ENCODE measurements around the gene SORL1.

Gene SORL1

DNA sequence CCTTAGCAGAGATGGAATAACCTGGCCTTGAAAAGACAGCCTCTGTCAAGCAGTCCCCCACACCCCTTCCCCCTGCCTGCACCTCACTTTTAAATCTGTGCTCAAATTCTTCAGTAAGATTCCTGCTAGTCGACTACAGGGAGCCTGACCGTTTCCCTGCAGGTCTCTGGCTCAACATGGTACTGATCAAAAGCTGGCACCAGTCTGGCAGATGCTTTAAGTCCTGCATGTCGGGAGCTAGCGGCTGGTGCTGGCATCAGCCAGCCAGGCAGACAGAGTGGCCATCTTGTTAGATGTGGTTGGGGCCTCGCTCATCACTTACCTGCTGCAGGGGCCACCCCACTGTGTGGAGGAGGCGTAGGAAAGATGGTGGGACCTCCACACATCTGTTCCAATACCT, 205.0 kb downstream of the SORL1 start:
- TF ChIP-seq, protein P1, sequence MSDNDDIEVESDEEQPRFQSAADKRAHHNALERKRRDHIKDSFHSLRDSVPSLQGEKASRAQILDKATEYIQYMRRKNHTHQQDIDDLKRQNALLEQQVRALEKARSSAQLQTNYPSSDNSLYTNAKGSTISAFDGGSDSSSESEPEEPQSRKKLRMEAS (IDR thresholded peaks at IDR 0.05) = no peak
- TF ChIP-seq USF1 (IDR thresholded peaks at IDR 0.05) (no peak), EGR1 (IDR thresholded peaks at IDR 0.05) (no peak), ZBTB7A (IDR thresholded peaks at IDR 0.05; ENCODE audit: low read depth) (no peak), CEBPB (IDR thresholded peaks at IDR 0.05) (no peak), RAD21 (IDR thresholded peaks at IDR 0.05; ENCODE audit: low read depth) (no peak)

- TF ChIP-seq TAF1 (IDR thresholded peaks at IDR 0.05; ENCODE audit: low read depth) (no peak), TCF12 (IDR thresholded peaks at IDR 0.05; ENCODE audit: low read depth) (no peak), EGR1 (IDR thresholded peaks at IDR 0.05) (no peak), RAD21 (IDR thresholded peaks at IDR 0.05; ENCODE audit: low read depth) (no peak), USF1 (IDR thresholded peaks at IDR 0.05) (no peak), CEBPB (IDR thresholded peaks at IDR 0.05) (no peak), FOXM1 (IDR thresholded peaks at IDR 0.05; ENCODE audit: borderline replicate concordance, low read depth) (no peak)
Measured at GRCh38 chr11:121659811-121660210, 207.7 kb downstream of the SORL1 start.

DNA sequence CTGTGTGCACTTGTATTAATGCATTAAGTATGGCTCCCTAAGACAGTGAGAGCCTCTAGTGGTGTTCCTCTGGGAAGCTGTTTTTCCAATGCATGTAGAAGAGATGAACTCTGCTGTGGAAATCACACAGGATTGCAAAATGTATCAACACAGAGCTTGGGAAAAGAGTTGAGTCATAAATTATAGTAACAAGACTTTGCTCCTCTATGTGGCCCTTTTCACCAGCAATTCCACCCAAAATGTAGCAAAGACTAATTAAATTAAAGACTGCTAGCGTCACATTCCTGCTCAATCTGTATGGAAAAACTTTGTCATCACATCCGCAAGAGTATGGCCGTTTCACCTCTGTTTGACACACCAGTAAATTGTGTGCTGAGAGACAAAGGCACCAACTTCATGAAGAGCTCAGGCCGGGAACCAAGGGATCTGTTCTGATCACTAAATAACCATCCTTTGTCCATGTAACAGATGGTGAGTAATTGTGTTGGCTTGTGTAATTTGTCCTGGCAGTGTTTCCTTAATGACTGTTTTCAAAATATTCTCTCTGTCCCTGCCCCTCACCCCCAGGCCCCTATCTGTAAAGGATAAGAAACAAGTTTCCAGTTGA, 209.9 kb downstream of the SORL1 start:
- TF ChIP-seq, protein P2, sequence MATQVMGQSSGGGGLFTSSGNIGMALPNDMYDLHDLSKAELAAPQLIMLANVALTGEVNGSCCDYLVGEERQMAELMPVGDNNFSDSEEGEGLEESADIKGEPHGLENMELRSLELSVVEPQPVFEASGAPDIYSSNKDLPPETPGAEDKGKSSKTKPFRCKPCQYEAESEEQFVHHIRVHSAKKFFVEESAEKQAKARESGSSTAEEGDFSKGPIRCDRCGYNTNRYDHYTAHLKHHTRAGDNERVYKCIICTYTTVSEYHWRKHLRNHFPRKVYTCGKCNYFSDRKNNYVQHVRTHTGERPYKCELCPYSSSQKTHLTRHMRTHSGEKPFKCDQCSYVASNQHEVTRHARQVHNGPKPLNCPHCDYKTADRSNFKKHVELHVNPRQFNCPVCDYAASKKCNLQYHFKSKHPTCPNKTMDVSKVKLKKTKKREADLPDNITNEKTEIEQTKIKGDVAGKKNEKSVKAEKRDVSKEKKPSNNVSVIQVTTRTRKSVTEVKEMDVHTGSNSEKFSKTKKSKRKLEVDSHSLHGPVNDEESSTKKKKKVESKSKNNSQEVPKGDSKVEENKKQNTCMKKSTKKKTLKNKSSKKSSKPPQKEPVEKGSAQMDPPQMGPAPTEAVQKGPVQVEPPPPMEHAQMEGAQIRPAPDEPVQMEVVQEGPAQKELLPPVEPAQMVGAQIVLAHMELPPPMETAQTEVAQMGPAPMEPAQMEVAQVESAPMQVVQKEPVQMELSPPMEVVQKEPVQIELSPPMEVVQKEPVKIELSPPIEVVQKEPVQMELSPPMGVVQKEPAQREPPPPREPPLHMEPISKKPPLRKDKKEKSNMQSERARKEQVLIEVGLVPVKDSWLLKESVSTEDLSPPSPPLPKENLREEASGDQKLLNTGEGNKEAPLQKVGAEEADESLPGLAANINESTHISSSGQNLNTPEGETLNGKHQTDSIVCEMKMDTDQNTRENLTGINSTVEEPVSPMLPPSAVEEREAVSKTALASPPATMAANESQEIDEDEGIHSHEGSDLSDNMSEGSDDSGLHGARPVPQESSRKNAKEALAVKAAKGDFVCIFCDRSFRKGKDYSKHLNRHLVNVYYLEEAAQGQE (IDR thresholded peaks at IDR 0.05; ENCODE audit: low read depth) = no peak
- TF ChIP-seq RAD21 (IDR thresholded peaks at IDR 0.05; ENCODE audit: low read depth) = no peak
- no peak for TF ChIP-seq CEBPB (IDR thresholded peaks at IDR 0.05)
- TF ChIP-seq FOXM1 (IDR thresholded peaks at IDR 0.05; ENCODE audit: borderline replicate concordance, low read depth) = no peak
- TF ChIP-seq, protein P1 (IDR thresholded peaks at IDR 0.05) = no peak
- no peak for TF ChIP-seq TAF1 (IDR thresholded peaks at IDR 0.05; ENCODE audit: low read depth)
- TF ChIP-seq ZBTB7A (IDR thresholded peaks at IDR 0.05; ENCODE audit: low read depth) = no peak
- no peak for TF ChIP-seq TCF12 (IDR thresholded peaks at IDR 0.05; ENCODE audit: low read depth)
- TF ChIP-seq TEAD4 (IDR thresholded peaks at IDR 0.05) = no peak
- no peak for TF ChIP-seq USF1 (IDR thresholded peaks at IDR 0.05)
- TF ChIP-seq CREB1 (IDR thresholded peaks at IDR 0.05; ENCODE audit: low read depth) = no peak
- TF ChIP-seq EP300 (IDR thresholded peaks at IDR 0.05; ENCODE audit: borderline replicate concordance) = no peak
- TF ChIP-seq EGR1 (IDR thresholded peaks at IDR 0.05) = no peak
- no peak for TF ChIP-seq YY1 (IDR thresholded peaks at IDR 0.05; ENCODE audit: low read depth)

DNA sequence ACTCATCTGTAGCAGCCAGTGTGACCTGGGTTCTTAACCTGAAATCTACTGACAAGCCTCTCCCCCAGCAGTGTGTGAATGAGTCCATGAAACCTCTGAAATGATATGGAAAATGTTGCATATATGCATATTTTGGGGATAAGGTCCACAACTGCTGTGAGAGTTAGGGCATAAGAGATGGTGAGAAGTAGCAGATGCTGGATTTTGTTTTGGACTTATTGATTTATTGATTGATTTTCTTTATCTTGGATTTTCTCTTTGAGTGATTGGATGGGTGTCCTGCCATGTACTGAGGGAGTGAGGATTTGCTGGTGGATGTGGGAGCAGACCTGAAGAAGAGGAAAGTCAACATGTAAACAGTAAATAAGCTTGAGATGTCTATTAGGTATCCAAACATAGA, 212.0 kb downstream of the SORL1 start:
- TF ChIP-seq CREB1 (IDR thresholded peaks at IDR 0.05; ENCODE audit: low read depth) = no peak

DNA sequence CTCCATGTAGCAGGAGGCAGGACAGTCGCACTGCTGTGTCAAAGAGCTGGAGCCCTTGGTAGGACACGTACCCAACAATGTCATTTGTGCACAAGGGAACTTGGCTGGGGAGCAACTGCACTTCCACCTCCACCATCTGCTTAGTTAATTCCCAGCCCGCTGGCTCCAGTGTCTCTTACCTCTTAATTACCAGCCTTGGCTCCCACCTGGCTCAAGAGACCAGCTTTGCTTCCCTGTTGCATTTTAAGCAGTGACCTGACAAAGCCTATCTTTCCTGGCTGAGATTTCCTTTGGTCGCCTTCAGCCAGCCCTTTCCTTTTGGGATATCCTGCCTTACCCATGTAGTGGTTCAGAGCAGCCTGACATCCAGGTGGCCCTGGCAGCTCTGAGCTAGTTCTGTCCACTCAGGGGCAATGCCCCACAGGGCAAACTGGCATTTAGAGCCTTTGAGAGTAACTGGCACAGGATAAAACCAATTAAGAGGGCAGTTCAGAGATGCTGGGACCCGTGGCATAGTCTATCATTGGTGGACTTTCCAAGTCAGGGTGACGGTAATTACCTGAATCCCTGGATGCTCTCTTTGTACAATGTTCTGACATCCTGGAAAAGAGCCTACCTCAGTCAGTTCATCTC, 213.2 kb downstream of the SORL1 start:
- TF ChIP-seq EGR1 (IDR thresholded peaks at IDR 0.05) (no peak), CREB1 (IDR thresholded peaks at IDR 0.05; ENCODE audit: low read depth) (no peak), TCF12 (IDR thresholded peaks at IDR 0.05; ENCODE audit: low read depth) (no peak), TEAD4 (IDR thresholded peaks at IDR 0.05) (no peak), EP300 (IDR thresholded peaks at IDR 0.05; ENCODE audit: borderline replicate concordance) (no peak), CEBPB (IDR thresholded peaks at IDR 0.05) (no peak), USF1 (IDR thresholded peaks at IDR 0.05) (no peak), RAD21 (IDR thresholded peaks at IDR 0.05; ENCODE audit: low read depth) (no peak), FOXM1 (IDR thresholded peaks at IDR 0.05; ENCODE audit: borderline replicate concordance, low read depth) (no peak), ZBTB7A (IDR thresholded peaks at IDR 0.05; ENCODE audit: low read depth) (no peak), NFIC (IDR thresholded peaks at IDR 0.05) (no peak), TAF1 (IDR thresholded peaks at IDR 0.05; ENCODE audit: low read depth) (no peak), YY1 (IDR thresholded peaks at IDR 0.05; ENCODE audit: low read depth) (no peak)
- TF ChIP-seq, protein P2 (IDR thresholded peaks at IDR 0.05; ENCODE audit: low read depth) = no peak
- TF ChIP-seq, protein P1 (IDR thresholded peaks at IDR 0.05) = no peak
